ENCODE data around the gene CBX2.

- TF ChIP-seq EZH2 (IDR thresholded peaks at IDR 0.05; ENCODE audit: borderline replicate concordance, low read length) (no peak), CTCF (IDR thresholded peaks at IDR 0.05; ENCODE audit: low read length) (no peak)
These were observed 23.6 kb upstream of the CBX2 start for GRCh38 chr17:79754370-79754769.
